HG03060 (cell line): ENCODE results near the gene ABCC12.

Source experiments
- ATAC-seq: cut with Tn5 transposase; IDR thresholded peaks from one replicate; pipeline ENCODE4 v1.9.1; 2021; ENCODE audit warnings: low read depth, moderate number of reproducible peaks; ENCODE audit not compliant: unreplicated experiment

ABCC12 gene

DNA sequence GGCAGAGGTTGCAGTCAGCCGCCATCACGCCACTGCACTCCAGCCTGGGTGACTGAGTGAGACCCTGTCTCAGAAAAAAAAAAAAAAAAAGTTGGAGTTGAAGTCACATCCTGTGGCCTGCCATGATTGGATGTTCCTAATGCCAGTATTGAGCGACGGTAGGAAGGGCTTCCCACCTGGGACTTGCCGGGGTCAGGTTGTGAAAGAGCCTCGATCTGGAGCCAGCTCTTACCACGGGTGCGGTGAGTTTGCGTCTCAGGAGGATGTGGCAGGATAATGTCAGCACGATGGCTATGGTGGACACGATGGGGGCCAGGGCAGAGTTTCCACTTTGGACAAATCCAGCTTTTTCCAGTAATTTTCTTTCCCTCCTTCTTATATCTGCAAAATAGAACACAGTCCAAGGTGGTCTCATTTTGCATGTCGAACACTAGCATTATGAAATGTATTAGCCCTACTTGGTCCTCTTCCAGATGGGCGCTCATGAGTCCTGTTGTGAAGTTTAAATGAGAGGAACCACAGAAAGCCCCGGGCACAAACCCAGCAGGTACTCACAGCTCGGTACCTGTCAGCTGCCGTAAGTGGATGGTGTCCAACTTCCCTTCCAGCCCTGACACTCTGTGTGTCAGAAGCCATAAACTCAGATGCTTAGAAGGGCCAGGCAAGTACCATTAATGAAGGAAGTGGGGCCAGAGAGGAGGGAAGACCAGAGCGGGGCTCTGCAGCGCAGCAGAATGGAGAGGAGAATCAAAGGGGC, 22.2 kb downstream of the ABCC12 start:
- no peak for ATAC-seq

DNA sequence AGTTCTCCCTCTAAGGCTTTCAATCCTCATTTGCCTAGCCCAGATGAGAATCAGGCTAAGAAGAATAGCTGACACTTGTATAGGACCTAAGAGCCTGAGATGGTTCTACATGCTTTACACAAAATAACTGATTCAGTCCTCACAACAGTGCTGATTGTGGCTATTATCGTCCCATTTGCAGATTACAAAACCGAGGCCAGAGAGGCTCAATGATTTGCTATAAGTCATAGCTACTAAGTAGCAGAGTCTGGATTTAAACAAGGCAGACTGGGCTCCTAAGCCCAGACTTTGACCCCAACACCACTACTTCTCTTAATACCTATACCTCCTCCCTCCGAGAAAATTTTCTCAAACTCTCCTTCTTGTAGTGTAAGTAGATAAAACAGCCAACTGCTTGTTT, 23.1 kb downstream of the ABCC12 start:
- ATAC-seq, result no peak

DNA sequence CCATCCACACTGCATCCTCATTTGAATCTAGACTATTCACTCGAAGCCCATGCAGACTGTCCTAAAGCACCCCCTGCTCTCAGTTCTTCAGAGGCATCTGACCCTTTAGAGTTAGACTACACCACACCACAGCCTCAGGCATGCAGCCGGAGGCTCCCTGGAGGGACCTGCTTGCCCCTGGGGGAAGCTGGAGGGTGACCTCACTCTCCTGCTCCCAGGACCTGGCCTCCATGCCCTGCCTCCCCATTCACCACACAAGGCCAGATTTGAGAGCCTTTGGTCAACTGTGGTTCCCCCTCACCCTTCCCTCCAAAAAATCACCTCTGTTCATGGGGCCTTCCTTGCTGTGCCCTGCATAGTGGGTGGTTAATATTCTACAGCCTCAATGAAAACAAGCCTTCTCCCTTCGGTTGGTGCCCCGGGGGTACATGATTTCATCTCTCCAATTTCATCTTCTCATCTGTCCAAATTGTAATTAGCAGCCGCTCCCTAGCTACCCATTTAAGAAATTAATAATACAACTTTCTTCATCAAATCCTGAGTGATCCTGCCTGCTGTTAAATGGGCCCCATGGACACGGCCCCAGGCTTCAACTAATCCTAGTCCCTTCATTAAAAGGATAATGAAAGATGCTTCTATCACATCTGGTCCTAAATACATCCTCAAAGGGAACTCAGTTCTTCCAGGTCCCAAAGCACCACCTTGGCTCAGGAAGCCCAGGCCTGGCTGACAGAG, 24.4 kb downstream of the ABCC12 start:
- ATAC-seq, result no peak

DNA sequence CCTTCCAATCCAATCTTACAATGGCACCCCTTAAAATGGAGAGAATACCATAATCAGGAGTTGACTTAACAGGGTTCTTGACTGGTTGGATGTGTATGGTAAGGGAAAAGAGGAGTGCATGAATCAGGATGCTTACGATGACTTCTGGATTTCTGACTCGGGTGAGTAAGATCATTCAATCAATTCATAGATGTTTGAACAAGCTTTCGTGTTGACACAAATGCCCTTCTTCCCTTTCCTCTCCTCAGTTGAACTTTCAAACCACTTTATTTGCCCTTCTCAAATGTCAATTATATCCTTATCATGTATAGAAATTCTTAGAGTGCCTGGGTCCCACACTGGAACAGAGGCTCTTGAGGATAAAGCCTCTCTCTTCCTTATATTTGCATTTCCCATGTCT, 25.9 kb downstream of the ABCC12 start:
- no peak for ATAC-seq

DNA sequence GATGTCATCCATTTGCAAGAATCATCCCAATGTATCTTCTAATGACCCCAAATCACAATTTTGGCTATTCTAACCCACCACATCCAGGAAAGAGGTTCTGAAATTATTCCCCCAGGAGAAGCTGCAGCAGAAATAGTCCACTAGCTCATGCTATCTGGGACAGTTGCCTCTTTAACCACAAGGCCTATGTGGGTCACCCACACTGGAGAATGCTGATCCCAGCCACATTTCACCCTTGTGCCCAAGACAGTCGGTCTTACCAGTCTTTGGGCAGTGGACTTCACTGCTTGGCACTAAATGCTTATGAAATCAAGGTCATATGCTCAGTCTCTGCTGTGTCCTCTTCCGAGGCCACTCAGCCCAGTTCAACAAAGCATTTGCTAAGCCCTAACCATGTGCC, 27.0 kb downstream of the ABCC12 start:
- ATAC-seq, result no peak

DNA sequence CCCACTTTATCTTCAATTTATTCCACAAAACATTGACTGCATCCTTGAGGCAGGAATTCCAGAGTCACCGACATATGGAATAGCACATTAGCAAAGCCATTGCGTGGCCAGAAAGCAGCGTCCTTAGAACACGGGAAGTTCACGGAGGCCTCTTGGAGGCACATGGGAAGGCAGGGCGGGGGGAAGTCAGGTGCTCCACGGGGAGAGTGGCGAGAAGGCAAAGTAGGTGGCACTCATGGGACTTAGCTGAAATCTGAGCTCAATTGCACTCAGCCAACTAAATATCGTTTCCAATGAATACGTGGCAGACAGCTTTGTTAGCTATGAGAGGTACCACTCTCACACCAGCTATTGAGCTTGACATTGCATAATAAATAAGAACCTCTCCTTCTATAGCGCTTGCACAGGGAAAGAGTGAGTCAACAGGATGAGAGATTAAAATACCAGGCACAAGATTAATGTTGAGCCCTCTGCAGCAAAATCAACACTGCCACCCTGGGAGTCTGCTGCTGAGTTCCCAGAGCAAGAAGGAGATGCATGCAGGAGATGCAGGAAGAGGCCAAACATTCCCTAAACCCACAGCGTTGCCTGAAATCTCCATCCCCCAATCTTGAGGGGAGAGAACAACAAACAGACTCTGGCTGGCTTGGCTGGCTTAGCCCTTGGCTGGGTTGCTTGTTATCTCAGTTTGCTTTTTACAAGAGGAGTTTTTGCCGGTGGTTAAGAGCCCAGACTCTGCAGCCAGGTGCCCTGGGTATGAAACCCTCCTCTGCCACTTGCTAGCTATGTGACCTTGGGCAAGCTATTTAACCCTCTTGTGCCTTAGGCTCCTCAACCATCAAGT, 28.8 kb downstream of the ABCC12 start:
- no peak for ATAC-seq

DNA sequence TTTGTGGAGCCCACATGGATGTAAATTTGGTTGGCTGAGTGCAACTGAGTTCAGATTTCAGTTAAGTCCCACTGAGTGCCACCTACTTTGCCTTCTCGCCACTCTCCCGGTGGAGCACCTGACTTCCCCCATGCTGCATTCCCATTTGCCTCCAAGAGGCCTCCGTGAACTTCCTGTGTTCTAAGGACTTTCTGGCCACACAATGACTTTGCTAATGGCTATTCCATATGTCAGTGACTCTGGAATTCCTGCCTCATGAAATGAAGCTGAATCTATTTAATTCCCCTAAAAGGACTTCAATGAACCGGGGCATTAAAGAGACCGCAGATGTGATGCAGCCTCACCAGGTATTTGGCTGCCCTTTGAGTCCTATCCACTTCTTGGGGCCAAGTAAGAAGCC, 29.9 kb downstream of the ABCC12 start:
- ATAC-seq, result no peak

DNA sequence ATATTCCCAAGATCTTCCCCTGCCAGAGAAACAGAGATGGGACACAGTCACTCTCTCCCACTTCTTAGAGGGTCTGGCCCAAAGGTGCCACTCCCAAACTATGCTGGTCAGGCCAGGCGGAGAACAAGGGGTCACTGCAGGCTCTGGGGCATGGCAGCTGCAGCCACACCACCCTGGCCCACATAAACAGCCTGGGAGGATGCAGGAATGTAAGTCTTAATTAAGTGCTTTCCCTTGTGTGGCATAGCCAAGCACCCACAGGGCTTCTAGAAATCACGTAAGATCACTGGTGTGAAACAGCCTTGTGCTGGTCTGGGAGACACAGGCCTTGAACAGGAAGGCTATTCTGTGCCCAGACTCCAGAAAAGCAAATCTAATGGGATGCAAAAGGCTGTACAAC, 31.5 kb downstream of the ABCC12 start:
- ATAC-seq, result no peak

DNA sequence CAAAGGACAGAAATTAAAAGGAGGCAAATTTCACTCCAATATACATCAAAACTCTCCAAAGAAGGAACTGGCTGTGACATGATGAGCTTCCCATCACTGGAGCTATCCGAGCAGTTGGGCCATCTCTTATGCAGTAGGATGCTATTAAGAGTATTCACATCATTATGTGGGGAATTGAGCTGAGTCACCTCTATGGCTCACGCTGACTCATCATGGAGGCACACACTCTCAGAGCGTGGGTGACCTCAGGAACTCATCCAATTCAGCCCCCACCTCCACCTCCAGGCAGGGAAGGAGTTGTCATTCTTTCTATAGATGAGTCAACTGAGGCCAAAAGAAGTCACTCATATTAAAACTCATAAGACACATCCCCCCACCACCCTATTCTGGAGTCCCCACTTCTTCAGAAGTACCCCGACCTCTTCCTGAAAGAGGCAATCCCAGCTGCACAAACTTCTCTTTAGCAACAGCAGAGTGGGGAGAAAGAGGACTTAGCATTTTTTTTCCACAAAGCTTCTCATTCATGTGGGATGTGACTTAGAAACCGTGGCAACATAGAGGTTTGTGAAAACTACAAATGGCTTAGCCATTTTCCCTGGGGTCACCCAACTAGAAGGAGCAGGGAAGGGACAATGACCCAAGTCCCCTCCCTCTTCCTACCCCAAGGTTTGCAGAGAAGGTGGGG, 32.5 kb downstream of the ABCC12 start:
- no peak for ATAC-seq

DNA sequence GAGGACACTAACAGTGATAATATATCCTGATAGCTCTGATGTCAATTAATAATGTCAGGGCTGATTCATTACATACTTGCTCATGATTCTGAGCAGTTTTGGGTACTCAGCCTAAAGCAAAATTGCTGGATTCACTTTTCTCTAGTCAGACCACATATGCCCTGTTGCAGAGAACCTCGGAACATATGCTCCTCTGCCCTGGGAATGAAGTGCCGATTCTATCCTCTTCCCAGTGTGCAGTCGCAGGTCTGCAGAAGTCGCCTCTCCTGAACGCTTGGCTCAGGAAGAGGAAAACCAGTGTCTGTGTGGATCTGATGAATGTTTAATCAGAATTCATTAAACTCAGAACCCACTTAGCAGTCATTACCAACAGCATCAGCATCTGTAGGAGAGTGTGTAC, 34.5 kb downstream of the ABCC12 start:
- no peak for ATAC-seq

DNA sequence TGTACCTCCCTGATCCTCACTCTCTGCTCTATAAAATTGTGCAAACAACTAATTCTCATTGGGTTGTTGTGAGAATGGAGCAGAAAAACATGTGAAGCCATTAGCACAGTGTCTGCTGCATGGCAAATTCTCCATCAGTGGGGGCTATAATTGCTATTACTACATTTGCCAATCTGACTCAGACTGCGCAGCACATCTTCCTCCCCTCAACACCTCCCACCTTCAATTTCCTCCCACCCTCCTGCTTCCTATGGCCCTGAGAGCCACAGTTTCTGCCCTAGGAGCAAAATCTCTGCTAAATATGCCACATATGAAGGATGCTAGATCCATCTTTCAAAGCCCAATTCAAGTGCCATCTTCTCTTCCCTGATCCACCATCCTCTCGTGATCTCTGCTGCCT, 37.0 kb downstream of the ABCC12 start:
- no peak for ATAC-seq

DNA sequence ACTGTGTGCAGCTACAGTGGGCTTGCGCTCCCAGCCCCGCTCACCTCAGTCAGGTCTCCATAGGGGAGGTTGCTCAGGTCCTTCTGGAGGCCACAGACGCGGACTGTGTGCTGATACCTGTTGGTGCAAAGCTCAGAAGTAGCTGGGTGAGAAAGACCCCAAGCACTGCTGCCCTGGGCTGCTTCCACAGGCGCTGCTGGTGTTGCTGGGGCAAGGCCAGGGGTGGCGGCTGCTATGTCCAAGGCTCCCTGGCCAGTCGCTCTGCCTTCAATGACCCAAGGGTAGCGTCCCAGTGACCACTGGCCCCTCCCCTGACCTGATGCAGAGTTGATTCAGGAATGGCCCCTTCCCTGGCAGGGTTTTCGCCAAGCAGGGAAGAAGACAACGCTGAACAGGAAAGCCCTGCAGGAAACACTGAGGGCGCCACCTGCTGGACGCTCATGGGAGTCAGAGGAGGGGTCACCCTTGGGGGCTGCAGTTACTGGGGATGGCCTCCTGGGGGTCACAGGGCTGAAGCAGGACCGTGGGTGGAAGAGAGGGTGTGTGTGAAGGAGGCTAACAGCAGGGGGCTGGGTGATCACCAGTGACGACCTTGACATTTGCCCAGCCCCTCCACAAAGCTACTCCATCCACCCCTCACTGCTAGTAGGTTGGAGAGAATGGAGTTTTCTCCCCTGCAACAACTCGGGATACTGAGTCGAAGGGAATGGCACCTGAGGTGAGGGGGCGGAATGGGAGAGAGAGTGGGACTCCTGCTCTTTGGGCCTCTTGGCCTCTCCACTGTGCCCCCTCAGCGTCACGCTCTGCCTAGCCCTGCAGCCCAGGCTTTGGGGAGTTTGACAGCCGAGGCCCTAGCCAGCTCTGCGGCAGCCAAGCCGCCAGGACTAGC, 38.3 kb downstream of the ABCC12 start:
- ATAC-seq, result no peak

DNA sequence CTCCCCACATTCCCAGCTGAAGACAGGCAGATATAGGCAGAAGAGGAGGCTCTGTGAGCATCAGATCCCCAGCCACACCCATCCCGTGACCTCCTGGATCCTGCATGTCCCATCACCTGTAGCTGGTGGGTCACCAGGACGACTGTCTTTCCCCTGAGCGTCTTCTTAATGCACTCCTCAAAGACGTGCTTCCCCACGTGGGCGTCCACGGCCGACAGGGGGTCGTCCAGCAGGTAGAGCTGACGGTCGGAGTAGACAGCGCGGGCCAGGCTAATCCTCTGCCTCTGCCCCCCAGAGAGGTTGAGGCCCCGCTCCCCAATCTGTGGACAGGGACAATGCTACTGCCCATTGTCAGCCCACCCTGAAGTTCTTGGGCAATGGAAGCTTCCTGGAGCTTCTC, 40.5 kb downstream of the ABCC12 start:
- no peak for ATAC-seq

DNA sequence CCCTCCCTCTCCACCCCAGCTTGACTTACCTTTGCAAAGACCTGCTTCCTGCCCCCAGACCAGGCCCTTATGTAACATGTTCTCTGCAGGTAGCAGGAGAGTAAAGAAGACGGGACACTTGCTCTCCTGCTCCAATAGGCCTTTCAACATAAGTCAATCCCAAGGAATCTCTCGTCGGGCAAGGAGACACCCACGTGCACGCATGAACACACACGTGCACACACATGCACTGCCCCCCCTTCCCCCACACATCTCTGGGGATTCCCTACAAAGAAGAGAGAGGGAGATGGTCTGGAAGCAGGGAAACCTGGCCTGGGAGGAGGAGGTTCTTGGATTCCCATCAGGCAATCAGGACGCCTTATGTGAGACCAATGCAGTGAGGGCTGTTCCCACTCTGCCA, 41.4 kb downstream of the ABCC12 start:
- ATAC-seq, result no peak

DNA sequence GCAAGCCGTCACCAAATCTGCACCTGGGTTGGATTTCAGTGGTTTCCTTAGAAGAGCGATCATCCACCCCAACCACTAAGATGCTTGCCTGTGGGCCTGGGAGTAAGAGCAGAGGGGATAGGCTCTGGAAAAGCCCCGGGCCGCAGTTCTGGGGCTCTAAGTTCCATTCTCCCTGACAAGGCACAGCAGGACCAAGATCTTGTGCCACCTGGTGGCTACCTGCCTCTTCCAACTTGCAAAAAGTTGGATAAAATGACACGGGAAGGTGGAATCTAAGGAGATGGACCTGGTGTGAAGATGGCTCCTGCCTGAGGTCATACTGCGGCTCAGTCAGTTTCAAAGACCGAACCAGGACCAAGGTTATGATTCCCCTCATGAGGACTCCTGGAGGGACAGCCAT, 42.3 kb downstream of the ABCC12 start:
- ATAC-seq, result no peak

DNA sequence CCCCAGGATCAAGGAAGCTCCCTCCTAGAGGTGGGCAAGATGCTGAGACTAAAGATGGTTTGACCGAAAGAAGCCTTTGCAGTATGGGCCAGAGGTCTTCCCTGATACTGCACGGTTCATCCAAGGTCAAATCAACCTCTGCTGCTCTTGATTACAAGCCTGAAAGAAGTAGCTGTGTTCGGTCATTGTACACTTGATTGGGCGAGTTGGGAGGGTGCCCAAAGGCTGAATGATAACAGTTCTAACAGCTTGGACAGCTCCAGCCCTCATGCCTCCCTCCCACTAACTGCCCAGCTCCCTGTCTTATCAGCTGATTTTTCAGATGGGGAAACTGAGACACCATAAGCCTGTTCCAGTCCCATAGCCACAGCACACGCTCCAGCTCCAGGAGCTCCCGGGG, 42.8 kb downstream of the ABCC12 start:
- no peak for ATAC-seq

DNA sequence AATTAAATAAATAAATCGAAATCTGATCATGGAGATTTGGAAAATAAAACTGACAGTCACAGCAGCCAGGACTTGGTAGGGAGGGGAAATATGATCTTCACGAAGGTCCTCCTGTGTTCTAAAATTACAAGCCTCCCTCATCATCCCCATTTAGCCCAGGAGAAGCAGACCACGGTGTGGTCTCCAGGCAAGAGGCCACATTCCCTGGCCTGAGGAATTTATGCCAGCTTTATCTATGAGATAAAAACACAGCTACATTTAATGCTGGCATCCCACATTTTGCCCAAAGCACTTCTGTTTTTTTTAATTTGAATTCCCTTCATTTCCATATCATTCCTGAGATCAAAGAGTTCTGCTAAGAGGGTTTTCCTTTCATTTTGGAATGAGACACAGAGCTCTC, 43.2 kb downstream of the ABCC12 start:
- no peak for ATAC-seq

DNA sequence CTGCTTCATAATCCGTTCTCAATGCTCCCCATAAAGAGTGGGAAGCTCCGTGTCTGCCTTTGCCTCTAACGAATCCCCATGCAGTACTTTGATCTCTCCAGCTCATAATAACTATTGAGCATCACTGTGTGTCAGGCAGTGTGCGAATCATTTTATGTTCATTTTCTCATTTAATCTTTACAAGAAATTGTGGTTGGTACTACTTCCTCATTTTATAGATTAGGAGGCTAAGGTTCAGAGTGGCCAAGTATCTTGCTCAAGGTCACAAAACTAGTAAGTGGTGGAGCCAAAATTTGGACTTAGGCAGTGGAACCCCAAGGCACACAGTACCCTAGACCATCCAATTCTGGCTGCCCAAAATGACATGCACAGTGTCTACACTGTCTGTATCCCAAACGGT, 44.8 kb downstream of the ABCC12 start:
- no peak for ATAC-seq

DNA sequence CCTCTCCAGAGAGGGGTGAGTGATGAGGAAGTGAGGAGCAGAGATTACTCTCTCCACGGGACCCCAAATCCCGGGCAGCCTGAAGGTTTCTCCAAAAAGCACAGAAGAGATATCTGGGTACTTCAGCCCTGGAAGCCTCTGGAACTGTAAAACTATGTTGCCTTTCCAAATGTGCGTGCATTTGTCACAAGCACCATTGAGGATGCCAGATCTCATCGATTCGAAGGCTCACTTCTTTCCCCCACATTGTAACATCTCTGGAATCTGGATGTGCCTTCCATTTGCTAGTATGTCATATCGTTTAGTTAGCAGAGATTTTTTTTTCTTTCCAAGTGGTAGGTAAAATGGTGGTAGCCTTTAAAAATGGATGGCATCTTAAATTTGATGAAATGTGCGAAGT, 45.8 kb downstream of the ABCC12 start:
- ATAC-seq, result no peak

DNA sequence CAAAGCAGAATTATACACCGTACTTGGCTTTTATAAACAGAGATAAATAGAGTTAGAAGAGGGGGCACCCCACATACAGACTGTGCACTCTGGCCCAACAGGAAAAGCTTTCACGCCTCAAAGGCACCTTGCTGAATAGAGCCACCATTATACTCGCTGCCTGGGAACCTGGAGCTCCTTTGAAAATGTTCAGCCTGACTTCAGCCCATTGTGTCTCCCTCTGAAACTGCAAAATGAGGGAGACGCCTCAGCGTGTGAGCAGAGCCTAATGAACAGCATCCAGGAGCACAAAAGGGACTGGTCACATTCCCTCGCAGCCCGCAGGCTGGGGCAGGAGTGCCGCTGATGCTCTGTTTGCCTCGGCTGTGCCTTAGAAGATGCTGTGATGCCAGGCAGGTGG, 46.3 kb downstream of the ABCC12 start:
- no peak for ATAC-seq
